Activated CD4-positive, alpha-beta T cell treated with anti-CD3 and anti-CD28 coated beads, Interleukin-2, amount 50 U/mL, for 16 hours (primary cell): ENCODE results near the gene FABP1.

Source experiments
- DNase-seq: peaks from one replicate; pipeline ENCODE4 v3.0.0-alpha.2; 2020

FABP1 gene

DNA sequence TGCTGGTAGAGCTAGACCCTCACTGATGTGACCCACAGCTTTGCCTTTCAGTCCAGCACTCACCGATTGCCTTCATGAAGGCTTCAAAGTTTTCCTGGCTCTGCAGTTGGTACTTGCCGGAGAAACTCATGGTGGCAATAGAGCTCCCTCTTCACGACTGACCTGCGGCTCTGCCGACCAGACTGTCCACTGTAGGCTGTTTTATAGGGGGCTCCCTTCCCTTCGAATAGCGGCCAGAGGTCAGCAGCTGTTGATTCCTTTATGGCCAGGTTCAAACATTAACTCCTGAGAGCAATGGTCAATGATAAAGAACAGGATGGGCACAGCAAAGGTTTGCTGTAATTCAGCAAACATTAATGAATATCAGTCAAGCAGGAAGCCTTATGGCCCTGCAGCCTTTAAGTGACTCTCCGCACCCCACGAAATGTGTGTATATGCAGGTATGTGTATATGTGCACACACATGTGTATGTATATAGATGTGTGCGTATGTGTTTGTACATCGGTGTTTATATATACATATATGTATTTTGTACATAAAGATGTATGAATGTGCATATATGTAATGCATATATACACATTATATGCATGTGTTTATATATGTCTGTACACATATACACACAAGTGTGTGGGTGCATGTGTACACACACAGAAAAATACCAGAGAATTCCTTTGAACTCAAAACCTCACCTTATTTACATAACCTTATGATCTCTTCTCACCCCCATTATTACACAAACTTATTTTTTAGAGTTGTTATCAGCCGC, at the start of gene FABP1:
Gene FABP1 (minus strand): TSS at position 175 of the 766 bp plus-strand sequence. CDS start 45 bp downstream, at position 130.
- no peak for DNase-seq

- DNase-seq, result no peak
Observed at GRCh38 chr2:88177556-88177955, 49.7 kb upstream of the FABP1 start.

DNA sequence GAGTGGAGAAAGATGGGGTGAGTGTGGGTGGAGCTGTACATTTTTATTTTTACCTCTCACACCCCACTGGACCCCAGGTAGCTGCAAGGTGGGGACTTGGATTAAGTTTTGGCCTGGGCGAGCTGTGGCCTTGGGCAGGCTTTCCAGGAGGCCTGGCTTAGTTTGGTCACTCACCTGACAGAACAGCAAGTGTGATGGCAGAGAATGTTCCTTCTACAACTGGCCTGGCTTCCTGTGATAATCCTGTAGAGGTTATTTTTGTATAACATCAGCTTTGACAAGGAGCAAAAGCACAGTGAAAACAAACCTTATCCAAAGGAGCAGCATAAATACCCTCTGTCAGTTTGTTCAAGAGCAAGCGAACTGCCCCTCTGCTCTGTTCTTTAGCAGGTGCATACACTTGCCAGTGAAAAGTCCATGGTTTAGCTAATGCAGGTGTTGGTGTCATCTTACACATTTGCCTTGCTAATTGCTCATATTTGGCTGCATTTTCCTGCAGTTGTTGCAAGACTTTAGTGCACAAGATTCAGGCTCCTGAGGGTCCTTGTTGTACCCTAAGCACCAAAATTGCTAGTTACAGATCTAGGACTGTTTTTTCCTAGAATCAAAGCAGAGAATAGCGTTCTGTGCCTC, 48.6 kb upstream of the FABP1 start:
- DNase-seq, result no peak

DNA sequence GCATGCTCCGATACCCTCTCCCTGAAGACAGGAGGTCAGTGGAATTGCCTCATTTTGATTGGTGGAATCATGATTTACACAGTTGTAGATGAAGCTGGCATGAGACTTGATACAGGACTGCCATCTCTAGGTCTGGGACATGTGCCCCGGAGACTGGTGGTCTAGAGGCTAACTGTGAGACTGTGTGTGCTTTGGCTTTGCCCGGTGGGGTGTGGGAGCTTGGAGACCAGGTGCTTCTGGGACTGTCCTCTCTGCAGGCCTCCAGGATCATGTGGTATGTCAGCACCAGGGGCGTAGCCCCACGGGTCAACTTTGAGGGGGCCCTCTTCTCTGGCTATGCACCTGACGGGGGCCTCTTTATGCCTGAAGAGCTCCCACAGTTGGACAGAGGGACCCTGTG, 45.0 kb upstream of the FABP1 start:
- no peak for DNase-seq

GRCh38 chr2:88171966-88172365, 44.1 kb upstream of the FABP1 start:
- DNase-seq, result no peak

DNA sequence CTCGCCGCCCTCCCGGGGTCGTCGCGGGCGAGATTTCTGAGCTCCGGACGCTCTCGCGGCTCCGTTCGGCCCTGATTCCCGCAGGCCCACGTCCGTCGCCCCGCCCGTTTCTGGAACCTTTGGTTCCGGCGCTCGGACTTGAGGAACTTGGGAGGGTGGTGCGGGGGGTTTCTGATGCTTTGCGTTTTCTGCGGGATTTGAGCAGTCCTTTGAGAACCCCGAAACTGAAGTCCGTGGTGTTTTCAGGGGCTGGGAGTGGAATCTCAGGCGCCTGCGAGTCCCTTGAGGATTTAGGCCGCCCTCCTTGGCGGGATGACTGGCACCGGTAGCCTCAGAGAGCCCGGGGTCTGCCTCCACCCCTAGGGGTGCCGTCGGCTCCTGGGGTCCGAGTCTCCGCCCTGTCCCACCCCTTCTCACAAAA, 42.6 kb upstream of the FABP1 start:
- DNase-seq, result no peak

DNA sequence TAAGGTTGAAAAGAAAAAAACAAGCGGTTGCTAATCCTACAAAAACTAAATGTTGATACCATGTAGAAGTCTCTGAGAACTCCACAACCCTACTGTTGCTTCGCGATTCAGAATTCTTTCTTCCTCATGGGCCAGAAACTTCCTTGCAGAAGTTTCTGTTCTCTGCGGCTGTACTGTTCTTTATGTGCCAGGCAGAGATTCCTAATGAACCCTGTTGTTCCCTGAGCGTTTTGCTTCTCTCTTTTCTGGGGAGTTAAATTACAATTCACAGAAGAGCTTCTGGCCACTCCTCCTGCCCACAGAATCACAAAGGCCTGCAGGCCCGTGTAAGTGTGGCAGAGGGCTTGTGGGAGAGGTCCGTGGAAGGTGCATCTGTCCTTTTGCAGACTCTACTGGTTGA, 40.5 kb upstream of the FABP1 start:
- DNase-seq, result no peak

- DNase-seq, result no peak
Observed at GRCh38 chr2:88167740-88168139, 39.9 kb upstream of the FABP1 start.

- DNase-seq, result no peak
Observed at GRCh38 chr2:88165332-88166003, 37.6 kb upstream of the FABP1 start.

- DNase-seq, result no peak
Observed at GRCh38 chr2:88161446-88162244, 33.8 kb upstream of the FABP1 start.

GRCh38 chr2:88160517-88160916, 32.7 kb upstream of the FABP1 start:
- DNase-seq, result no peak

- peak; percentile 61 for DNase-seq
Observed at GRCh38 chr2:88159955-88160415, 32.1 kb upstream of the FABP1 start.

DNA sequence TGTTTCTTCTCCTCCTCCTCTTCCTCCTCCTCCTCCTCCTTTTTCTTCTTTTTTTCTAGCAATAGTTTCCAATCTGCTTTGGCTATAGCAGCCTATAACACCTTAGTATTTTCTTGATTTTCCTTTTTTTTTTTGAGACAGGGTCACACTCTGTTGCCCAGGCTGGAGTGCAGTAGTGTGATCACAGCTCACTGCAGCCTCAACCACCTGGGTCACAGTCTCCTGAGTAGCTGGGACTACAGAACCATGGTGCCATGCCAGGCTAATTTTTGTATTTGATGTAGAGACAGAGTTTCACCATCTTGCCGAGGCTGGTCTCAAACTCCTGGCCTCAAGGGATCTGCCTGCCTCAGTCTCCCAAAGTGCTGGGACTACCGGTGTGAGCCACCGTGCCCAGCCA, 31.6 kb upstream of the FABP1 start:
- no peak for DNase-seq

- DNase-seq, result no peak
Observed at GRCh38 chr2:88148929-88149438, 21.1 kb upstream of the FABP1 start.

DNA sequence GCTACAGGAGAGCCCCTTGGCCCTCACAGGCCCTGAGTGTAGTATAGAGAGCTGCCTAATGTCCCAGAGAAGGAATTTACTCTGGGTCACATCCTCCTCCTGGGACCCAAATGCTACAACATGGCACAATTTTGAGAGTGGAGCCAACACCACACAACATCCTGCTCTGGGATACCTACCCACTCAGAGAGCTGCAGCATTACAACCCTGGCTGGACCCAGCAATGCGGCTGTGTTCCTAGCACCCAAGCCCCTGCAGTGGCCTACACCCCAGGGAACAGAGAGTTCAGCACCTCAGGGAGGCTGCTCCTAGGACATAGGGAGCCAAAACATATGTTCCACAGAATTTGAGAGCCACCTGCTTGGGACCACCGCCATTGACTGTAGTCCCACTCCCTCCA, 19.3 kb upstream of the FABP1 start:
- DNase-seq, result no peak

DNA sequence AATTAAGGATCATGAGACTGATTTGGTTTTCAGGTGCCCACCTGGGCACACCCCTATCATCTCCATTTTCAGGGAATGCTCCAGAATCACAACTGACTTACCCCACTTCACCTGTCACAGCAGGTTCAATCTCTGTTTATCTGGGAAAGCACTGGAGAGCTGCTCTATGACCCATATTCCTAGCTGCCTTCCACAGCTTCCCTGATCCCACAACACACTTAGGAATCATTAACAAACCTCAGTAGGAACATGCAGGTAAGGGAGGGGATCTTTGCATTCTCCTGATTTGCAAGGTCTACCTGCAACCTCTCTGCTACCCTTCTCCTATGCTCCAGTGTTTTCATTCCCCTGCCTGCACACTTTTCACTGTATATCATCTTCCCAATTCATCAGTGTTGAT, 18.7 kb upstream of the FABP1 start:
- no peak for DNase-seq

DNA sequence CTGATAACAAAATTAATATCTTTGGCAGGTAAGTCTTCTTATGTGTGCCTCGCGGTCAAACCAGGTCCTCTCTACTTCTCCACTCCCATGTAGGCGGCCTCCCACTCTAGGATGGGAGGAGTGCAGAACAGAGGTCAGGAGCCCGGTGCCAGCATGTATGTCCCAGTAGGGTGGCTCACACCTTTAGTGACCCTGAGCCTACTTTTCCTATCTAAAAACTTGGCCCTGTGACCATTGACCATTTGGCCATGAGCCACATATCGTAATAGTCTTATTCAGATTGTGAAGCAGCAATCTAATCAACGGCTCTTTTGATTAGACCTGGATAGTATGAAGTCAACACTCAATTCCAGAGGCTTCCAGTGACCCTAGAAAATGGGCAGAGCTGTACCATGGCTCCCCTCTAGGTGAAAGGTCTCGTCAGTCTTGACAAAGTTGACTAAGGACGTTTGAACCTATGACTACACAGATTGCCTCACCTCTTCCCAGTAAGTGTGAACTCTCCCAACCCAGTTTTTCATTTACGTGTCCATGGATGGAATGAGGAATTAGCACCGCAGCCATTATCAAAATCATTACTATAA, 17.1 kb upstream of the FABP1 start:
- DNase-seq, result no peak

- no peak for DNase-seq
Observed at GRCh38 chr2:88144271-88144670, 16.4 kb upstream of the FABP1 start.

- DNase-seq, result no peak
Observed at GRCh38 chr2:88141952-88142351, 14.1 kb upstream of the FABP1 start.

DNA sequence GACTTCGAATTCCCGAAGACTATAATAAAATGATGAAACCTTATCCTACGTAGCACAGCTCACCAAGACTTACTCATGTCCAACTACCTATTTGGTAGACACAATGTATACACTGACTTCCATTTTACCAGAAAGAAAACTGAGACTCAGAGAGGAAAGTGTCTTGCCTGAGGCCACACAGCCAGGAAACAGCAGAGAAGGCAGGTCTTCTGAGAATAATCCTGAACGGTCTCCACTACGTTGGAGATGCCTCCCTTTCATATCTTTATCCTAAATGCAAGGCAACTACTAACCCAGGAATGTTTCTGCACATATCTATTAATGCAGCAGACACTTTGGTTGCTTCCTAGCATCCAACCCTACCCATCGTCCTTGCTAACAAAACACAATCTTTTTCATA, 11.9 kb upstream of the FABP1 start:
- DNase-seq, result no peak

DNA sequence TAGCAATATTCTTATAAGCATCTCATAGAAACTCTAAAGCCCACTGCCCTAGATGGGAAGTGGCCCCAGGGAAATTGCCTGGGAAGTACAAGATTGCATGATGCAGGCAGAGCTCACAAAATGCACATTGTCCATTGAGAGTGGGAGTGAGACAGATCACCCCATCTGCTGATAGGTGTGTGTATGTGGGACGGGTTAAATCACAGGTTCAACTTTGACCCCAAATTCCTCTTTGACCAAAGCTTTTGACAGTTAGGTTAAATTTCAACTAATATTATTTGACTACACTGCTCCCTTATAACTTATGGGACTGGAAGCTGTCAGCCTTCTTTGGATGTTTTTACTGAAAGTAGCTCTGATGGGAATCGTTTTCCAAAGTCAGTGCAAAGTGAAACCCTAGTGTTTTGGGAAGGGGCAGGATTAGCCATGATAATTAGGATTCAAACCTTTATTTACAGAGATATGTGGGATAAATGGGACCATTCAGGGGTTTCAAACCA, 11.4 kb upstream of the FABP1 start:
- DNase-seq, result no peak

GRCh38 chr2:88137833-88138232, 10.0 kb upstream of the FABP1 start:
- no peak for DNase-seq
